ENCODE data around the gene ZFYVE9. TPM values are rescaled to one million over a fixed set of nuclear protein-coding genes. Genes with fewer than 3 reads are reported as not detected.

The ZFYVE9 gene
- total and polyA plus RNA-seq, 2 of the 4 experiments (the other 2 are of a cell fraction): 8.3 to 28.7 TPM

DNA sequence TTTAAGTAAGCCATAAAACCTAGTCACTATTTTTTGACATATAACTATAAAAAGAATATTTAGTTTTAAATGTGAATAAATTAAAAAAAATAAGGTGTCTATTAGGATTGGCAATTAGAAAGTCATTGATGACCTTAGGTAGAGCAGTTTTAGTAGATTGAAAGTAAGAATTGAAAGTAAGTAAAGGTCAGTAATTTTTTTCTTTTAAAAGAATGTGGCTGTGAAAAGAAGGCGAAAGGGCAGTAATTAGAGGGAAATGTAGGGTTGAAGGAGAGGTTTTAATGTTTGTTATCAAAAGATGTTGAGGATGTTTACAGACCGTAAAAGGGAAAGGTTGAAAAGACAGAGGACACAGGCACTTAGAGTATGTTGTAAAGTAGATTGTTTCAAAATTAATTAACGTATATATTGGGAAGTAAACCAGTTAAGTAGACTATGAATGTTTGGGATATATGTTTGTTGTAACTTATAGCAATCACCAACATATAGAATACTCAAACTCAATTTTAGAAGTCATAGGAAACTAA is 41.0 kb downstream of the ZFYVE9 start:
- CTCF ChIA-PET: no interaction called here
- no TSS peak for BruUV-seq (replicated peaks)
- 92 to 95% methylated on average over 2 of the region's 3 CpGs for WGBS, 2 experiments (ENCODE audit: extremely low coverage in 2 of 2, insufficient read length in 1 of 2)

More for the DNA sequence above, 41.0 kb downstream of the ZFYVE9 start:
- H3K4me1 ChIP-seq (ENCODE audit: control insufficient read depth, insufficient read depth, low read length): peaks cover 2% of the 10 kb centered on the region
- no peaks in the 10 kb centered on the region for H3K27me3 ChIP-seq (ENCODE audit: control insufficient read depth, insufficient read depth, low read length)
- H3K18ac ChIP-seq (ENCODE audit: low read depth, low read length): no peak overlapping the region
- dilution Hi-C loops (cut with HindIII; ENCODE audit: low sequenced_read_pairs, unreplicated experiment) (no loop called here), in situ Hi-C loops (cut with MboI; ENCODE audit: low sequenced_read_pairs) (no loop called here), intact Hi-C loops (cut with micrococcal nuclease) (no loop called here)
- no peak overlapping the region for H2BK120ac ChIP-seq (ENCODE audit: low read depth, low read length)
- no peak overlapping the region for H3K27ac ChIP-seq (ENCODE audit: insufficient read depth, low read length)
- no peak overlapping the region for H2AK9ac ChIP-seq (replicated peaks; ENCODE audit: low read depth, low read length, poor library complexity)
- H3K36me3 ChIP-seq (ENCODE audit: control insufficient read depth, insufficient read depth, low read length): no peaks in the 10 kb centered on the region
- H3K14ac ChIP-seq (replicated peaks; ENCODE audit: low read depth, low read length): no peak overlapping the region
- H2BK20ac ChIP-seq (ENCODE audit: low read depth, low read length): no peak overlapping the region
- H4K8ac ChIP-seq (ENCODE audit: low read depth in 2 of 2, low read length in 2 of 2): no peak overlapping the region
- no peak overlapping the region for H2BK15ac ChIP-seq (ENCODE audit: low read depth, low read length)
- no peak for ATAC-seq (ENCODE audit: low read depth)
- no peaks in the 10 kb centered on the region for H3K9me1 ChIP-seq (ENCODE audit: insufficient read depth, low read length)
- peaks cover 2% of the 10 kb centered on the region; the same call in 1 of the 2 replicates for H3K9me3 ChIP-seq (ENCODE audit: control insufficient read depth, insufficient read depth, low read length)
- H4K20me1 ChIP-seq (ENCODE audit: insufficient read depth, low read length): no peaks in the 10 kb centered on the region
- H3K56ac ChIP-seq (ENCODE audit: extremely low read depth, insufficient read depth, low read length): no peak overlapping the region
- TF ChIP-seq RAD21 (IDR thresholded peaks at IDR 0.05; ENCODE audit: low read length) (no peak), SMC3 (IDR thresholded peaks at IDR 0.05; ENCODE audit: low read depth, low read length) (no peak), MAZ (IDR thresholded peaks at IDR 0.05; ENCODE audit: borderline replicate concordance, low read depth, low read length) (no peak), ELK1 (IDR thresholded peaks at IDR 0.05; ENCODE audit: borderline replicate concordance, low read depth, low read length) (no peak), RCOR1 (IDR thresholded peaks at IDR 0.05; ENCODE audit: insufficient replicate concordance, low read length) (no peak), NFE2L2 (IDR thresholded peaks at IDR 0.05; ENCODE audit: low read depth, low read length) (no peak), MAFK (IDR thresholded peaks at IDR 0.05; ENCODE audit: low read depth, low read length) (no peak)
- no peak overlapping the region for H3K4me2 ChIP-seq (ENCODE audit: low read depth, low read length)
- H3K79me1 ChIP-seq (ENCODE audit: low read depth in 1 of 2, low read length in 2 of 2): peaks cover 9 to 16% of the 10 kb centered on the region in 2 experiments
- H3K4ac ChIP-seq (ENCODE audit: low read depth, low read length): no peak overlapping the region
- no peak overlapping the region for H3K23ac ChIP-seq (ENCODE audit: low read depth, low read length)
- H3K4me3 ChIP-seq (ENCODE audit: insufficient read depth, low read depth, low read length): no peak overlapping the region
- DNase-seq: no peak
- POLR2A ChIA-PET (ENCODE audit: unreplicated experiment): no interaction called here
- H4K91ac ChIP-seq (ENCODE audit: insufficient read depth, low read depth, low read length): no peak overlapping the region
- H3K9ac ChIP-seq (ENCODE audit: low read depth, low read length): no peak overlapping the region
- H2AFZ ChIP-seq (replicated peaks; ENCODE audit: low read length, poor library complexity): no peak overlapping the region
- H4K5ac ChIP-seq (ENCODE audit: low read depth, low read length): no peak overlapping the region
- H2BK5ac ChIP-seq (ENCODE audit: low read depth, low read length, poor library complexity, severe bottlenecking): no peak overlapping the region
- no peak overlapping the region for H2AK5ac ChIP-seq (ENCODE audit: low read depth, low read length)

Data from IMR-90 (cell line).